HL-60 (cell line): Measurements from ENCODE around the gene FAM20A.
"Not testable (repeated sequence)": the region's sequence is repeated elsewhere in the genome, so short reads cannot be mapped to it uniquely, and the experiment has no call there.

Experiments used
- DNase-seq, 2 experiments: peaks; one replicate each; pipeline ENCODE4 v3.0.0-alpha.2; 2010 to 2020; ENCODE audit warnings: low read depth in 1 of 2, low spot score in 1 of 2
- H3K27ac ChIP-seq: fragments of 250-450 bp; sonication (Bioruptor Pico); replicated peaks from 2 replicates; pipeline ENCODE4 v1.5.1; 2020; ENCODE audit warnings: mild to moderate bottlenecking, moderate library complexity
- H3K27me3 ChIP-seq: fragments of 250-450 bp; sonication (Bioruptor Pico); 2 replicates; pipeline ENCODE4 v1.5.1; 2021; ENCODE audit warnings: mild to moderate bottlenecking, moderate library complexity; ENCODE audit not compliant: insufficient read depth, poor library complexity, severe bottlenecking
- H3K4me3 ChIP-seq: replicated peaks from 2 replicates; pipeline ENCODE4 v1.5.1; 2011; ENCODE audit warnings: mild to moderate bottlenecking, control low read depth, low read length; ENCODE audit not compliant: insufficient read depth
- CTCF ChIP-seq: IDR thresholded peaks from one replicate; pipeline ENCODE4 v1.5.1; 2011; ENCODE audit warnings: low read length, control low read depth, inconsistent platforms; ENCODE audit not compliant: insufficient read depth
- GABPA ChIP-seq: IDR thresholded peaks from 2 replicates; pipeline ENCODE4 v1.6.1; 2012; ENCODE audit warnings: low read depth
- POLR2AphosphoS5 ChIP-seq: IDR thresholded peaks from 2 replicates; pipeline ENCODE4 v1.6.1; 2012; ENCODE audit warnings: low read depth
- REST ChIP-seq: IDR thresholded peaks from 2 replicates; pipeline ENCODE4 v1.6.1; 2012; ENCODE audit warnings: low read depth; ENCODE audit not compliant: insufficient replicate concordance
- SPI1 ChIP-seq: IDR thresholded peaks from 2 replicates; pipeline ENCODE4 v1.6.1; 2012; ENCODE audit warnings: low read depth, mild to moderate bottlenecking, borderline replicate concordance

The FAM20A gene

GRCh38 chr17:68522266-68522665, 78.9 kb downstream of the FAM20A start:
- no peak for TF ChIP-seq REST
- TF ChIP-seq CTCF, result no peak
- TF ChIP-seq POLR2AphosphoS5, result no peak
- TF ChIP-seq SPI1, result no peak
- TF ChIP-seq GABPA, result no peak
- Histone ChIP-seq H3K27ac (no peak overlapping the region), H3K27me3 (no peaks in the 10 kb centered on the region), H3K4me3 (no peak overlapping the region)
- no peak for DNase-seq

GRCh38 chr17:68519911-68520310, 81.3 kb downstream of the FAM20A start:
- no peak for DNase-seq
- H3K27me3 ChIP-seq, result no peaks in the 10 kb centered on the region
- TF ChIP-seq REST (no peak), GABPA (no peak), POLR2AphosphoS5 (no peak)
- H3K4me3 ChIP-seq, result no peak overlapping the region
- H3K27ac ChIP-seq, result no peak overlapping the region

- H3K27ac ChIP-seq, H3K27me3 ChIP-seq, DNase-seq, H3K4me3 ChIP-seq: not testable (repeated sequence)
Observed at GRCh38 chr17:68519051-68519450, 82.1 kb downstream of the FAM20A start.

GRCh38 chr17:68518063-68518815, 82.9 kb downstream of the FAM20A start:
- no peaks in the 10 kb centered on the region for H3K27me3 ChIP-seq
- TF ChIP-seq CTCF (no peak), POLR2AphosphoS5 (no peak), SPI1 (no peak), GABPA (no peak), REST (no peak)
- H3K4me3 ChIP-seq, result no peak overlapping the region
- DNase-seq, result no peak
- H3K27ac ChIP-seq, result no peak overlapping the region

- H3K4me3 ChIP-seq, DNase-seq, H3K27me3 ChIP-seq, H3K27ac ChIP-seq: not testable (repeated sequence)
Observed at GRCh38 chr17:68517605-68518004, 83.6 kb downstream of the FAM20A start.
